GM18867 (cell line): Measurements from ENCODE around the gene ITPKB.
"Not testable (repeated sequence)": the region's sequence is repeated elsewhere in the genome, so short reads cannot be mapped to it uniquely, and the experiment has no call there.

Experiments used
- ATAC-seq: cut with Tn5 transposase; IDR thresholded peaks from one replicate; pipeline ENCODE4 v1.9.1; 2021; ENCODE audit warnings: mild to moderate bottlenecking, moderate library complexity; ENCODE audit not compliant: unreplicated experiment

Gene ITPKB

DNA sequence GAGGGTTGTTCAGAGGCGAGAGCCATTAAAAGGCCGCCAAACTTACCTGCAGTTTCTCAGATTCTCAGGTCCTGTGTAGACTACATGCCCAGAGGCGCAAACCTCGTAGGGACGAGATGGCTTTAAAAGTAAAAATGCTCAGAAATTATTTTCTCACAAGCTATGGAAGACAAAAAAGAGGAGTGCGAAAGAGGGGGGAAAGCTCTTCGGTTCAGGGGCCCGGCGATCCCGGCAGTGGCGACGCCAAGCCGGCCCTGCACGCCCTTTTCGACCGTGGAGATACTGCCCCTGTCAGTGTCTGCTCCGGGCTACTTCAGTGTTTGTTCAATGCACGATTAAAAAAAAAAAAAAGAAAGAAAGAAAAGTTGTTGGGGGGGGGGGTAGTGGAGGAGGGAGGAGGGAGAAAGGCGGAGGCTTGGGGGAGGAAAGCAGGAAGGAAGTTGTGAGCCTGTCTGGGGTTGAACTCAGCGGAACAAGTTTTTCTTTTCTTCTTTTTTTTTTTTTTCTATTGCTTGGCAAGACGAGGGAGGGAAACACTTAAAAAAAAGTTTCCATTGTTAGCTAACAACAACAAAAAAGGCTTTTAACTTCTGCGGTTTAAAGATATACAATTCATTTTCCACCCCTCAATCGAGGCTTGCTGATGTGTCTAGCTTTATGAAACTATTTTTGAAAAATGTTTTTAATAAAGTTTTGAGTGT, at the start of gene ITPKB:
TSS of gene ITPKB (minus strand) at position 288 of the 701 bp plus-strand sequence. CDS start 1,824 bp downstream, outside the sequence.
- peak; percentile 38 for ATAC-seq

DNA sequence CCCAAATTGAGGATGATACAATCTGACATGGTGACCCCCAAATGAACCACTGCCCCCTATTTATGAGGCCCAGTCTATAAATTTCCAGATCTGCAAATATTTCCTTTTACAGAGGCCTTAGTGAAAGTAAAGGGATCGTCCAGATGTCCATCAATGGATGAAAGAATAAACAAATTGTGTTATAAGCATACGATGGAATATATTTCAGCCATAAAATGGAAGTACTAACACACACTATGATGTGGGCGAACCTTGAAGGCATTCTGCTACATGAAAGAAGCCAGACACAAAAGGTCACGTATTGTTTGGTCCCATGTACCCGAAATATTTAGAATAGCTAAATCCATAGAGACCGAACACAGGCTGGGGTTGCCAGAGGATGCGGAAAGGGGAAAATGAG, 48.6 kb upstream of the ITPKB start:
- ATAC-seq, result no peak

DNA sequence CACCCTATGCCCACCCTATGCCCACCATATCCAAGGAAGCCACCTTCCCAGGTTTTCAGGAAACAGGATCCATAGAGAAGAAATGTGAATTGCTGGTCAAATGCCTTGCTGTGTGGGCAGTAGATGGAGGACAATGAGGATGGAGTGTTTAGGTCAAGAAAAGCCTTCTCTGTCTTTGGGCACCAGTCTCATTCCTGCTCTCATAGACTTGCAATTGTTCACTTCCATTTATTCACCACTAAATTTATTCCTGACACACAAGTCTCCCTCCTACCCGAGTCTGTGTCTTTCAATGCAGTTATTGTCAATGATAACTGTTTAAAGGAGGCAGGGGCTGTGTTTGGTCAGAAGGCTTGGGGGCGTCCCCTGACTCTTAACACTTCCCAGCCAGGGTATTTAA, 48.0 kb upstream of the ITPKB start:
- no peak for ATAC-seq

GRCh38 chr1:226786550-226786949, 47.5 kb upstream of the ITPKB start:
- ATAC-seq, result peak; percentile 72

- no peak for ATAC-seq
These were observed 46.7 kb upstream of the ITPKB start for GRCh38 chr1:226785805-226786204.

DNA sequence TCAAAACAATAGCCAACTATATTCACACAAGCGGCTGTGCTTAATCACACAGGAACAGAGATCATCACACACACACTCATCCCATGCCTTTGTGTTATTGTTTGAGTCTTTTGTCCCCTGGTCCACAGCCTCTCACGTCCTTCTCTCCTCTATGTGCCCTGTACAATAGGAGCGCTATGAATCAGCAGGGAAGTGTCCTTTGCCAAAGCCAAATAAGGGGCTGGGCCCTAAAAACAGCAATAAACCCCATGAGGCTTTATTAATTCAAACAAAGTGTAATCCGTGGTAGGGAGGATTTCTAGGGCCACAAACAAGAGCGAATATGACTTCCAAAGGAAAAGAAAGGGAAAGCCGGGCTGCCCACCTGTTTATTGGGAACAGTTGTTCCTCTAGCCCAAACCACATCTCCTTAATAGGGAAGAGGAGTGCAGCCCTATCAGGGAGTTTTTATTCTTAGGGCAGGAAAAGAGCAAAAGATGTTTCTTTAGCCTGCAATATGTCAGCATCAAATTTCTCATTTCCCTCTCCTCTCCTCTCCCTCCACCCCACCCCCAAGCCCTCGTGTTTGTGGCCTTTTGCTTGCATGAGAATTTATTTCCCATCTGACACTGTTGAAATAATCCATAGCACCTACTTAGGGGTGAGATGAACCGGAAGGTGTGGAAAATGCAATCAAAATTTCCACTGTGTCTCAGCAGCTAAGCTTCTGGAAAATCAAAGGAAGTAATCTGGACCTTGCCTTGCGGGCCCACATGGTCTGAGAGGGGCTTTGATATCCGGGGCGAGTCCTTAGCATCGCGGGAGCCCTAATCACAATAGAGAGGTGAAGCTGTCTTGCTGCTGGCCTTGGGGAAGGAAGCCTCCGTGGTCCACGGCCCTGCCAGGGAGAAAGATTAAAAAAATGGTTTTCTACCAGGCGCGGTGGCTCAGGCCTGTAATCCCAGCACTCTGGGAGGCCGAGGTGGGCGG, 45.3 kb upstream of the ITPKB start:
- no peak for ATAC-seq

DNA sequence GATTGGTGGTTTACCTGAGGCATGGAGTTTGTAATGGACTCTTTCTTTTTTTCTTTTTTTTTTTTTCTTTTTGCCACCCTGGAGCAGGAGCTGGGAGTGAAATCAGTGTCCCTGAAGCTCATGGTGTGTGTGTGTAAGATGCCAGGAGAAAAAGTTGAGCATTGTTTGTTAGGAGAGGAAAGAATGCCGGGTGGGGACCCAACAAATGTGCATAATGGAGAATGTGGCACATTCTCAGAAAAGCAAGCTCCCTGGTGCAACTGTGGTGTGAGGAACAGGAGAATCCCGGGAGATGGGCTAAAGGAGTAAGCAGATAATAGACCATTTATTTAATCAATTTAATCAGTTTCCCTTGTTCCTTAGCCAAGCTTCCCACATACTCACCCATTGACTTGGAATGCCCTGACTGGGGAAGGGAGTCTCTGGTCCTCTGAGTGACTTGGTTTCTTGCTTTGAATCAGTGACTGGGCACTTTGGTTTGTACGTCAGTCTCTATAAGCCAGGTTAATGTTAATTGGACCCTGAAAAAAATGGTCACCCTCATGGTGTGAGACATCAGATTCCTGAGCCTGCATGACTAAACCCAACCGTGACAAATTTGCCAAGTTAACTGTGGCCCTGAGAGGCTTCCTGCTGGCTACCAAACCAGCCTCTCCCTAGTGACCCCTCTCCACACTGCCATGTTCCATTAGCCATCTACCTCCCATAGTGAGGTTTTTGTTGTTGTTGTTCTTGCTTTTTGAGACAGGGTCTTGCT, 43.9 kb upstream of the ITPKB start:
- no peak for ATAC-seq

GRCh38 chr1:226781937-226782609, 43.0 kb upstream of the ITPKB start:
- ATAC-seq, result no peak

GRCh38 chr1:226779561-226779960, 40.5 kb upstream of the ITPKB start:
- no peak for ATAC-seq

GRCh38 chr1:226778657-226779058, 39.6 kb upstream of the ITPKB start:
- no peak for ATAC-seq

DNA sequence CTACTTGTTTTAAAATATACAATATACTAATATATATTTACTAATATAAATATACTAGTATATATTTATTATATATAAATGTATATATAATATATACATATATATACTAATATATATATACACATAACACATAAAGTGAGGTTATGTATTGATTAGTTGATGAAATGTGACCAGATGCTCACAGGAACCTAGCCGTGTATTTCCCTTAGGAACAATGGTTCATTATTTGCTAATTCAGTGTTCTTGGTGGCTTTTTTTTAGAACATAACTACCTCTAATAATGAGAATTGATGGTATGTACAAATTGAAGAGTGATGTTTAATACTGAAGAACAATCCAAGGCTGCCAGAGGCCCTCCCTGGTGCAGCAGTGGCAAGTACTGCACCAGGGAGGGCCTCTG, 37.9 kb upstream of the ITPKB start:
- no peak for ATAC-seq

- ATAC-seq, result no peak
These were observed 37.0 kb upstream of the ITPKB start for GRCh38 chr1:226776066-226776465.

GRCh38 chr1:226772446-226773139, 33.5 kb upstream of the ITPKB start:
- peak; percentile 78 for ATAC-seq

GRCh38 chr1:226767170-226767569, 28.1 kb upstream of the ITPKB start:
- not testable (repeated sequence) for ATAC-seq

DNA sequence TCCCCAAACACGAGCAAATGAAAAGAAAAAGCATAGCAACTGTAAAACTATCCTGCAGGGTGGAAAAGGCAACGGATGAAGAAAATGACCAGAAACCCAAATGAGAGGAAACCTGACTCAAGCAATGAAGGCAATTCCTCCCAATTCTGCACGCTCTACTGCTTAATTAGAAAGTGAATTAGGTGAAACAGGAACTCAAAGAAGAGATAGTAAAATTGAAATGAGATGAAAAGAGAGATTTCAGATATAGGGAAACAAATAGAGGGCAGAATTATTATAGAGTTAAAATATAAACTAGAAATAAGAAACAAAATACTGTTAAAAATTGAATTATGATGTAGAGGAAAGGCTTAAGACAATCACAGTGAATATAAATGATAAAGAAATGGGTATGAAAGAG, 27.5 kb upstream of the ITPKB start:
- ATAC-seq, result no peak

DNA sequence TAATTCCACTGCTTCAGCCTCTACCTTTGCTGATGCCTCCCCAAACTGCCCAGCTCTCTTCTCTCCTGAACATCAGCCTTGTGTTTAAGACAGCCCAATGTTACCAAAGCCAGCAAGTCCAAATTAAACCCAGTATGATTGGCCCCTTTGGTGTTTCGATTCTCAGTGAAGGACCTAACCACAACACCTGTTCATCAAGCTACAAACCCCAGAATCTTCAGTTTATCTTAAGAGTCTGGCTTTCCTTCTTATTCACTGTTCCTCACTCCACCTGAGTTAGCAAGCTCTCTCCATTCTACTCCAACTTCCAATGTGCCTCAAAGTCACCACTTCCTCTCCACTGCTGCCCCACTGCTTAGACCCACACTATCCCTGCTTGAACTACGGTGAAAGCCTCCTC, 25.5 kb upstream of the ITPKB start:
- peak; percentile 89 for ATAC-seq

DNA sequence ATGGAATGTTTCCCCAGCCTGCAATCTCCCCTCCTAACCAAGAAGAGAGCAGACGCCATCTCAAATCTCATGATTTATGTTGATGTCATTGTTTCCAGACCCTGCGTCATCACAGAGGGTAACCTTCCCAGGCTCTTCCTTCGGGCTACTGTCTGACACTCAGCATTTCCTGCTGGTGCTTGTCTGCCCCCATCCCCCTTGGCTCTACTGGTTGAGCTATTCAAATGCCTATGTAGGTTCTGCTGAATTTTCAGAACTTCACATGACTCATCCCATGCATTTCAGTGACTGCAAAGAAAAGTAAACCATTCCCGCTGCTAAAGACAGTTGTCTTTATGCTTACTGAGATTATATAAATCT, 24.8 kb upstream of the ITPKB start:
- ATAC-seq, result no peak

- no peak for ATAC-seq
These were observed 24.2 kb upstream of the ITPKB start for GRCh38 chr1:226762988-226763904.

- no peak for ATAC-seq
These were observed 23.0 kb upstream of the ITPKB start for GRCh38 chr1:226762055-226762454.
